HAP-1 (cell line): Measurements from ENCODE around the gene CD101.
"Not testable (repeated sequence)": the region's sequence is repeated elsewhere in the genome, so short reads cannot be mapped to it uniquely, and the experiment has no call there.

ENCODE experiments used
- DNase-seq, 2 experiments: peaks; one replicate each; pipeline ENCODE4 v3.0.0-alpha.2; 2016 to 2020; ENCODE audit warnings: low spot score in 2 of 2
- H3K27me3 ChIP-seq: fragments of 250-450 bp; sonication (Bioruptor Pico); 2 replicates; pipeline ENCODE4 v1.5.1; 2020; ENCODE audit warnings: low read depth, mild to moderate bottlenecking, moderate library complexity
- H3K36me3 ChIP-seq: fragments of 250-450 bp; sonication (Bioruptor Pico); replicated peaks from 2 replicates; pipeline ENCODE4 v1.5.1; 2020; ENCODE audit warnings: mild to moderate bottlenecking
- H3K4me1 ChIP-seq: fragments of 250-450 bp; sonication (Bioruptor Pico); 2 replicates; pipeline ENCODE4 v1.5.1; 2020; ENCODE audit warnings: mild to moderate bottlenecking
- H3K4me3 ChIP-seq: fragments of 250-450 bp; sonication (Bioruptor Pico); 2 replicates; pipeline ENCODE4 v1.5.1; 2020; ENCODE audit warnings: mild to moderate bottlenecking, moderate library complexity
- H3K9me3 ChIP-seq: fragments of 250-450 bp; sonication (Bioruptor Pico); 2 replicates; pipeline ENCODE4 v1.5.1; 2020; ENCODE audit warnings: mild to moderate bottlenecking, moderate library complexity
- in situ Hi-C: fragments of 300-500 bp; cut with MboI; formaldehyde crosslinking; loops from 3 replicates; pipeline ENCODE4 v1.14.3; 2020; ENCODE audit warnings: low sequenced_read_pairs, inconsistent platforms, mixed read lengths

CD101 gene

GRCh38 chr1:116972674-116973030 lies 28.9 kb upstream of the CD101 start:
- H3K4me1 ChIP-seq: peaks cover 3% of the 10 kb centered on the region; the same call in 1 of the 2 replicates
- H3K27me3 ChIP-seq: no peaks in the 10 kb centered on the region
- in situ Hi-C loops: no loop called here
- peaks cover 21% of the 10 kb centered on the region for H3K36me3 ChIP-seq
- no peak overlapping the region for H3K4me3 ChIP-seq
- 0 out of 2 replicates have a peak, but pooled peaks cover 3% of the 10 kb centered on the region for H3K9me3 ChIP-seq
- no peak for DNase-seq

- H3K9me3 ChIP-seq, H3K4me1 ChIP-seq, DNase-seq, H3K27me3 ChIP-seq, H3K36me3 ChIP-seq, in situ Hi-C loops, H3K4me3 ChIP-seq: not testable (repeated sequence)
These were observed 21.3 kb upstream of the CD101 start for GRCh38 chr1:116980309-116980708.

- H3K4me3 ChIP-seq: no peak overlapping the region
- H3K4me1 ChIP-seq: no peaks in the 10 kb centered on the region
- no peaks in the 10 kb centered on the region for H3K9me3 ChIP-seq
- in situ Hi-C loops: no loop called here
- H3K36me3 ChIP-seq: peaks cover 4% of the 10 kb centered on the region
- H3K27me3 ChIP-seq: no peaks in the 10 kb centered on the region
- no peak for DNase-seq
These were observed 20.0 kb upstream of the CD101 start for GRCh38 chr1:116981521-116982037.

GRCh38 chr1:116982319-116983004 lies 19.1 kb upstream of the CD101 start:
- in situ Hi-C loops: no loop called here

GRCh38 chr1:116983112-116983511 lies 18.4 kb upstream of the CD101 start:
- DNase-seq: no peak
- in situ Hi-C loops: no loop called here

More at GRCh38 chr1:116982319-116983004, 19.1 kb upstream of the CD101 start:
- Histone ChIP-seq H3K27me3 (no peaks in the 10 kb centered on the region), H3K4me1 (no peaks in the 10 kb centered on the region), H3K36me3 (peaks cover 4% of the 10 kb centered on the region), H3K4me3 (no peak overlapping the region), H3K9me3 (no peaks in the 10 kb centered on the region)
- no peak for DNase-seq

GRCh38 chr1:116983678-116984077 lies 17.9 kb upstream of the CD101 start:
- H3K9me3 ChIP-seq: no peaks in the 10 kb centered on the region
- no peak overlapping the region for H3K4me3 ChIP-seq
- DNase-seq: no peak
- peaks cover 4% of the 10 kb centered on the region for H3K36me3 ChIP-seq
- in situ Hi-C loops: no loop called here
- no peaks in the 10 kb centered on the region for H3K27me3 ChIP-seq
- H3K4me1 ChIP-seq: no peaks in the 10 kb centered on the region

More at GRCh38 chr1:116983112-116983511, 18.4 kb upstream of the CD101 start:
- Histone ChIP-seq H3K4me1 (no peaks in the 10 kb centered on the region), H3K36me3 (peaks cover 4% of the 10 kb centered on the region), H3K4me3 (no peak overlapping the region), H3K9me3 (no peaks in the 10 kb centered on the region), H3K27me3 (no peaks in the 10 kb centered on the region)

GRCh38 chr1:116984406-116985160 lies 17.0 kb upstream of the CD101 start:
- in situ Hi-C loops: no loop called here
- H3K4me1 ChIP-seq: no peaks in the 10 kb centered on the region
- no peak for DNase-seq
- no peak overlapping the region for H3K4me3 ChIP-seq
- H3K36me3 ChIP-seq: peaks cover 4% of the 10 kb centered on the region
- H3K9me3 ChIP-seq: no peaks in the 10 kb centered on the region
- no peaks in the 10 kb centered on the region for H3K27me3 ChIP-seq

- no peaks in the 10 kb centered on the region for H3K9me3 ChIP-seq
- DNase-seq: no peak
- peaks cover 21% of the 10 kb centered on the region for H3K36me3 ChIP-seq
- H3K27me3 ChIP-seq: no peaks in the 10 kb centered on the region
- in situ Hi-C loops: no loop called here
- H3K4me3 ChIP-seq: no peak overlapping the region
- H3K4me1 ChIP-seq: no peaks in the 10 kb centered on the region
These were observed 14.9 kb upstream of the CD101 start for GRCh38 chr1:116986421-116987255.

- H3K4me1 ChIP-seq: no peaks in the 10 kb centered on the region
- DNase-seq: no peak
- in situ Hi-C loops: no loop called here
- no peak overlapping the region for H3K4me3 ChIP-seq
- H3K27me3 ChIP-seq: no peaks in the 10 kb centered on the region
- no peaks in the 10 kb centered on the region for H3K9me3 ChIP-seq
- peaks cover 22% of the 10 kb centered on the region for H3K36me3 ChIP-seq
These were observed 14.4 kb upstream of the CD101 start for GRCh38 chr1:116987256-116987555.

GRCh38 chr1:116988248-116988647 lies 13.3 kb upstream of the CD101 start:
- H3K4me3 ChIP-seq: no peak overlapping the region
- H3K4me1 ChIP-seq: no peaks in the 10 kb centered on the region
- H3K27me3 ChIP-seq: no peaks in the 10 kb centered on the region
- H3K36me3 ChIP-seq: peaks cover 22% of the 10 kb centered on the region
- no peak for DNase-seq
- in situ Hi-C loops: no loop called here
- H3K9me3 ChIP-seq: no peaks in the 10 kb centered on the region

- Histone ChIP-seq H3K4me3 (no peak overlapping the region), H3K27me3 (no peaks in the 10 kb centered on the region), H3K4me1 (no peaks in the 10 kb centered on the region), H3K9me3 (no peaks in the 10 kb centered on the region), H3K36me3 (peaks cover 22% of the 10 kb centered on the region)
- in situ Hi-C loops: no loop called here
- no peak for DNase-seq
These were observed 12.7 kb upstream of the CD101 start for GRCh38 chr1:116988908-116989307.

GRCh38 chr1:116989835-116990234 lies 11.7 kb upstream of the CD101 start:
- no peaks in the 10 kb centered on the region for H3K4me1 ChIP-seq
- H3K36me3 ChIP-seq: peaks cover 18% of the 10 kb centered on the region
- H3K9me3 ChIP-seq: no peaks in the 10 kb centered on the region
- H3K4me3 ChIP-seq: no peak overlapping the region
- H3K27me3 ChIP-seq: no peaks in the 10 kb centered on the region
- DNase-seq: no peak
- in situ Hi-C loops: no loop called here

GRCh38 chr1:116990612-116991151 lies 10.9 kb upstream of the CD101 start:
- in situ Hi-C loops: no loop called here
- Histone ChIP-seq H3K36me3 (peaks cover 18% of the 10 kb centered on the region), H3K27me3 (no peaks in the 10 kb centered on the region), H3K4me1 (no peaks in the 10 kb centered on the region), H3K4me3 (no peak overlapping the region), H3K9me3 (no peaks in the 10 kb centered on the region)
- DNase-seq: no peak
